NCI-H748 (cell line): ENCODE data around the gene IMMT.
A peak's percentile ranks its signal among the peaks of the same experiment; 100 is the strongest.
"Not testable (repeated sequence)": the region's sequence is repeated elsewhere in the genome, so short reads cannot be mapped to it uniquely, and the experiment has no call there.

Experiments used
- DNase-seq: peaks from one replicate; lab custom pipeline; 2025; ENCODE audit not compliant: unreplicated experiment; lab: John Stamatoyannopoulos, UW

Gene IMMT

GRCh38 chr2:86202336-86202692, 7.1 kb upstream of the IMMT start:
- DNase-seq, result no peak

GRCh38 chr2:86201671-86202335, 6.5 kb upstream of the IMMT start:
- DNase-seq, result no peak

GRCh38 chr2:86200564-86200963, 5.3 kb upstream of the IMMT start:
- DNase-seq, result not testable (repeated sequence)

GRCh38 chr2:86199834-86200177, 4.5 kb upstream of the IMMT start:
- no peak for DNase-seq

- no peak for DNase-seq
Observed at GRCh38 chr2:86195808-86196387, 636 bp upstream of the IMMT start.

GRCh38 chr2:86194751-86195054, 559 bp downstream of the IMMT start:
- no peak for DNase-seq

- no peak for DNase-seq
Observed at GRCh38 chr2:86193901-86194567, 1.2 kb downstream of the IMMT start.

GRCh38 chr2:86189782-86190416, 5.4 kb downstream of the IMMT start:
- DNase-seq, result no peak

GRCh38 chr2:86186431-86186830, 8.8 kb downstream of the IMMT start:
- DNase-seq, result no peak

GRCh38 chr2:86185517-86186212, 9.6 kb downstream of the IMMT start:
- DNase-seq, result no peak

- DNase-seq, result no peak
Observed at GRCh38 chr2:86176597-86176996, 18.7 kb downstream of the IMMT start.

GRCh38 chr2:86175828-86176227, 19.4 kb downstream of the IMMT start:
- no peak for DNase-seq

GRCh38 chr2:86174445-86174844, 20.8 kb downstream of the IMMT start:
- DNase-seq, result no peak

GRCh38 chr2:86172610-86173009, 22.7 kb downstream of the IMMT start:
- no peak for DNase-seq

GRCh38 chr2:86171295-86171694, 24.0 kb downstream of the IMMT start:
- peak; percentile 51 for DNase-seq

GRCh38 chr2:86170449-86170848, 24.8 kb downstream of the IMMT start:
- DNase-seq, result no peak

- DNase-seq, result no peak
Observed at GRCh38 chr2:86160156-86160952, 34.9 kb downstream of the IMMT start.

GRCh38 chr2:86158286-86158685, 37.0 kb downstream of the IMMT start:
- DNase-seq, result no peak

- DNase-seq, result no peak
Observed at GRCh38 chr2:86157009-86157556, 38.2 kb downstream of the IMMT start.

- DNase-seq, result no peak
Observed at GRCh38 chr2:86150502-86150901, 44.8 kb downstream of the IMMT start.

- DNase-seq, result no peak
Observed at GRCh38 chr2:86147793-86148192, 47.5 kb downstream of the IMMT start.
